Ishikawa (cell line): ENCODE results near the gene PTPRD.

Source experiments
- CREB1 ChIP-seq: IDR thresholded peaks from 2 replicates; pipeline ENCODE4 v1.6.1; 2012; ENCODE audit warnings: low read depth
- EGR1 ChIP-seq: IDR thresholded peaks from 2 replicates; pipeline ENCODE4 v1.6.1; 2012
- EP300 ChIP-seq: IDR thresholded peaks from 2 replicates; pipeline ENCODE4 v1.6.1; 2012; ENCODE audit warnings: borderline replicate concordance
- MAX ChIP-seq: IDR thresholded peaks from 2 replicates; pipeline ENCODE4 v1.6.1; 2012
- RAD21 ChIP-seq: IDR thresholded peaks from 2 replicates; pipeline ENCODE4 v1.6.1; 2012; ENCODE audit warnings: low read depth
- TAF1 ChIP-seq: IDR thresholded peaks from 2 replicates; pipeline ENCODE4 v1.6.1; 2012; ENCODE audit warnings: low read depth, mild to moderate bottlenecking
- TCF12 ChIP-seq: IDR thresholded peaks from 2 replicates; pipeline ENCODE4 v1.6.1; 2012; ENCODE audit warnings: low read depth
- TEAD4 ChIP-seq: IDR thresholded peaks from 2 replicates; pipeline ENCODE4 v1.6.1; 2012
- USF1 ChIP-seq: IDR thresholded peaks from 2 replicates; pipeline ENCODE4 v1.6.1; 2012
- YY1 ChIP-seq: IDR thresholded peaks from 2 replicates; pipeline ENCODE4 v1.6.1; 2012; ENCODE audit warnings: low read depth

- TF ChIP-seq EGR1 (no peak), CREB1 (no peak), TEAD4 (no peak), EP300 (no peak), TCF12 (no peak), USF1 (no peak), TAF1 (no peak), MAX (no peak), RAD21 (no peak), YY1 (no peak)
Measured at GRCh38 chr9:8680157-8680556, 1932.6 kb downstream of the PTPRD start.
